Fibroblast of lung (primary cell): Measurements from ENCODE around the gene BTG4.

Experiments
- EZH2 ChIP-seq: IDR thresholded peaks from 2 replicates; pipeline ENCODE4 v1.5.1; 2012; ENCODE audit warnings: low read length, control low read depth, mild to moderate bottlenecking; ENCODE audit errors: missing control alignments
- TF ChIP-seq, protein P1 (sequence below), 2 donors: IDR thresholded peaks in 1 of 2; conservative IDR thresholded peaks in 1 of 2; 1 replicate in 1 of 2; 2 replicates in 1 of 2; pipeline ENCODE4 v1.5.1; 2011 to 2012; ENCODE audit warnings: low read length in 2 of 2, control low read depth in 1 of 2, inconsistent platforms in 1 of 2, low read depth in 1 of 2, mild to moderate bottlenecking in 1 of 2

DNA sequence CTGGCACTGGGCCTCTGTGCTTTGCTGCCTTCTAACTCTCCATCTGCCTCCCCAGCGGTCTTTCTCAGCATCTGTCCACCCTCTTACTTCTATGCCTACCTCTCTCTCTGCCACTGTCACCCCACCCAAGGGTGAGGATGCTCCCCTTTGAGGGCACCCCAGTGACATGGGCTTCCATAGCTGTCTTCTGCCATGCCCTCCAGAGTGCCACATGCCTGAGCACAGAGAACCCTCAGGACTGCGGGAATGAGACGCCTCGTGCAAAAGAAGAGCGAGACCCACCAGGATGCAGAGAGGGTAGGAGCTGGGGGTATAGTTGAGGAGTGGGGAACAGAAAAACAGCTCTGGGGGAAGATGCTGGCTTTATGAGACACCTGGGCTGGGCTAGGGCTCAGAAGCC is 64.3 kb downstream of the BTG4 start:
- TF ChIP-seq, protein P1, sequence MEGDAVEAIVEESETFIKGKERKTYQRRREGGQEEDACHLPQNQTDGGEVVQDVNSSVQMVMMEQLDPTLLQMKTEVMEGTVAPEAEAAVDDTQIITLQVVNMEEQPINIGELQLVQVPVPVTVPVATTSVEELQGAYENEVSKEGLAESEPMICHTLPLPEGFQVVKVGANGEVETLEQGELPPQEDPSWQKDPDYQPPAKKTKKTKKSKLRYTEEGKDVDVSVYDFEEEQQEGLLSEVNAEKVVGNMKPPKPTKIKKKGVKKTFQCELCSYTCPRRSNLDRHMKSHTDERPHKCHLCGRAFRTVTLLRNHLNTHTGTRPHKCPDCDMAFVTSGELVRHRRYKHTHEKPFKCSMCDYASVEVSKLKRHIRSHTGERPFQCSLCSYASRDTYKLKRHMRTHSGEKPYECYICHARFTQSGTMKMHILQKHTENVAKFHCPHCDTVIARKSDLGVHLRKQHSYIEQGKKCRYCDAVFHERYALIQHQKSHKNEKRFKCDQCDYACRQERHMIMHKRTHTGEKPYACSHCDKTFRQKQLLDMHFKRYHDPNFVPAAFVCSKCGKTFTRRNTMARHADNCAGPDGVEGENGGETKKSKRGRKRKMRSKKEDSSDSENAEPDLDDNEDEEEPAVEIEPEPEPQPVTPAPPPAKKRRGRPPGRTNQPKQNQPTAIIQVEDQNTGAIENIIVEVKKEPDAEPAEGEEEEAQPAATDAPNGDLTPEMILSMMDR (conservative IDR thresholded peaks at IDR 0.05 in 1 of 2, IDR thresholded peaks at IDR 0.05 in 1 of 2; ENCODE audit: low read depth in 1 of 2, low read length in 2 of 2): no peak
- no peak for TF ChIP-seq EZH2
